PC-3 (cell line): ENCODE measurements around the gene MAP7.

Source experiments
- EZH2phosphoT487 ChIP-seq: fragments of 300-600 bp; sonication (generic); IDR thresholded peaks from 2 replicates; pipeline ENCODE4 v1.6.1; 2018; ENCODE audit warnings: mild to moderate bottlenecking, antibody characterized with exemption, low read length, borderline replicate concordance
- TF ChIP-seq, protein P1 (sequence below): fragments of 300-600 bp; sonication (generic); conservative IDR thresholded peaks from 2 replicates; pipeline ENCODE4 v1.5.1; 2017; ENCODE audit warnings: antibody characterized with exemption, low read depth, mild to moderate bottlenecking, low read length

DNA sequence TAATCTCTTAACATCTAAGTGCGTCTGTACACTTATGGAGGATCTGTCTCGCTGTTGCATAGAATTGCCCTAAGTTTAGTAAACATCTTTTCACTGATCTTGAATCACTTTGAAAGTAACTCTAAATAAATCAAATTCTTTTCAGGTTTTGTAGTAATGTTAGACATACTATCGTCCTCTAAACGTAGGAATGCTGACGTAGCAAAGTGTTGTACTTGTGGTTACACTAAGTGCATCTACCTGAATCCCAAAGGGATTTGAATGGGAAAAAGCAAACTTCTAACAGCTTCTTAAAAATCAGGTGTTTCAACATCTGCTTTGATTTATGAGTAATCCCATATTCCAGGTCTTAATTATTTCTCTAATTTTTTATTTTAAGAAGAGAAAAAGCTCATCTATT lies 49.8 kb downstream of the MAP7 start:
- TF ChIP-seq, protein P1, sequence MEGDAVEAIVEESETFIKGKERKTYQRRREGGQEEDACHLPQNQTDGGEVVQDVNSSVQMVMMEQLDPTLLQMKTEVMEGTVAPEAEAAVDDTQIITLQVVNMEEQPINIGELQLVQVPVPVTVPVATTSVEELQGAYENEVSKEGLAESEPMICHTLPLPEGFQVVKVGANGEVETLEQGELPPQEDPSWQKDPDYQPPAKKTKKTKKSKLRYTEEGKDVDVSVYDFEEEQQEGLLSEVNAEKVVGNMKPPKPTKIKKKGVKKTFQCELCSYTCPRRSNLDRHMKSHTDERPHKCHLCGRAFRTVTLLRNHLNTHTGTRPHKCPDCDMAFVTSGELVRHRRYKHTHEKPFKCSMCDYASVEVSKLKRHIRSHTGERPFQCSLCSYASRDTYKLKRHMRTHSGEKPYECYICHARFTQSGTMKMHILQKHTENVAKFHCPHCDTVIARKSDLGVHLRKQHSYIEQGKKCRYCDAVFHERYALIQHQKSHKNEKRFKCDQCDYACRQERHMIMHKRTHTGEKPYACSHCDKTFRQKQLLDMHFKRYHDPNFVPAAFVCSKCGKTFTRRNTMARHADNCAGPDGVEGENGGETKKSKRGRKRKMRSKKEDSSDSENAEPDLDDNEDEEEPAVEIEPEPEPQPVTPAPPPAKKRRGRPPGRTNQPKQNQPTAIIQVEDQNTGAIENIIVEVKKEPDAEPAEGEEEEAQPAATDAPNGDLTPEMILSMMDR = no peak
- TF ChIP-seq EZH2phosphoT487 = no peak
